Thoracic aorta (tissue), 2 donors: ENCODE data around the gene TM7SF3. TPM values are rescaled to one million over a fixed set of nuclear protein-coding genes. Genes with fewer than 3 reads are reported as not detected.
"Not testable (repeated sequence)": the region's sequence is repeated elsewhere in the genome, so short reads cannot be mapped to it uniquely, and the experiment has no call there.

Experiments used
- ATAC-seq: fragments of 150-250 bp; one replicate; pipeline ENCODE4 v1.8.0; 2017; ENCODE audit warnings: low read depth; ENCODE audit not compliant: insufficient number of reproducible peaks, low FRiP score
- DNase-seq: peaks from one replicate; pipeline ENCODE4 v3.0.0-alpha.2; 2020; ENCODE audit warnings: low spot score
- H3K27ac ChIP-seq, 2 donors: fragments of 200-600 bp; sonication (generic); 1 replicate in 1 of 2; 2 replicates in 1 of 2; pipeline ENCODE4 v1.5.1; 2016; ENCODE audit warnings: mild to moderate bottlenecking in 2 of 2, moderate library complexity in 2 of 2
- H3K27me3 ChIP-seq: fragments of 200-600 bp; sonication (generic); replicated peaks from 2 replicates; pipeline ENCODE4 v1.6.0; 2016; ENCODE audit warnings: mild to moderate bottlenecking; ENCODE audit not compliant: insufficient read depth
- H3K36me3 ChIP-seq: fragments of 200-600 bp; sonication (generic); one replicate; pipeline ENCODE4 v1.5.1; 2016
- H3K4me1 ChIP-seq, 2 donors: fragments of 200-600 bp; sonication (generic); 1 replicate in 1 of 2; 2 replicates in 1 of 2; pipeline versions ENCODE4 v1.5.1 to v1.6.0; 2016; ENCODE audit warnings: low read depth in 2 of 2, mild to moderate bottlenecking in 1 of 2; ENCODE audit not compliant: control insufficient read depth in 1 of 2
- H3K4me3 ChIP-seq: fragments of 200-600 bp; sonication (generic); 2 replicates; pipeline ENCODE4 v1.5.1; 2016; ENCODE audit warnings: mild to moderate bottlenecking
- H3K9me3 ChIP-seq: fragments of 200-600 bp; sonication (generic); 2 replicates; pipeline ENCODE4 v1.5.1; 2016
- total RNA-seq, 2 donors: library from RNA; depleted of rRNA; stranded (reverse); fragments of >200 nt; gene quantifications; one replicate each; pipeline versions ENCODE4 v1.1.0 to v1.2.3, GENCODE V29; 2016
- TF ChIP-seq, protein P1 (sequence below): fragments of 200-600 bp; sonication (generic); IDR thresholded peaks from one replicate; pipeline ENCODE4 v1.5.1; 2019; ENCODE audit warnings: antibody characterized with exemption

The TM7SF3 gene
- total RNA-seq, 2 donors from 2014 or later = 112 to 128 TPM

DNA sequence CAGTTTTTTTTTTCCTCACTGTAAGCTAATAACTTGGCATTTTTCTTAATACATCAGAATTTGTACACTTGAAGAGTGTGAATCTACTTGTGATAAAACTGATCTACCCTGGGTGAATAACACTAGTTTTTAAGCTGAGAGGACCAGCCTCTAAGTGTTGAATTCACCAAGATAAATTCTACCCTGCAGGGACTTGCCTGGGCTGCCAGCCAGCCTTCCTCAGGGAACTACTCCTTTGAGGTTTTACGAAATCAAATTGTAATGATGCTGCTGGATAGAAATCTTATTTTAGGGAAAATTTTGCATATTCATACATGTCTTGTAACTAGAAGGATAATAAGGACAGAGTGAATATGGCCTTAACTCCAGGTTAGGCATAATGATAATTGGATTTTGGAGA is 10.1 kb upstream of the TM7SF3 start:
- no peaks in the 10 kb centered on the region for H3K27me3 ChIP-seq
- no peak for DNase-seq
- peak overlapping the region; percentile 89 for H3K4me3 ChIP-seq
- peaks cover 10 to 28% of the 10 kb centered on the region in 2 donors for H3K4me1 ChIP-seq
- no peaks in the 10 kb centered on the region for H3K9me3 ChIP-seq
- H3K27ac ChIP-seq = no peak overlapping the region
- TF ChIP-seq, protein P1, sequence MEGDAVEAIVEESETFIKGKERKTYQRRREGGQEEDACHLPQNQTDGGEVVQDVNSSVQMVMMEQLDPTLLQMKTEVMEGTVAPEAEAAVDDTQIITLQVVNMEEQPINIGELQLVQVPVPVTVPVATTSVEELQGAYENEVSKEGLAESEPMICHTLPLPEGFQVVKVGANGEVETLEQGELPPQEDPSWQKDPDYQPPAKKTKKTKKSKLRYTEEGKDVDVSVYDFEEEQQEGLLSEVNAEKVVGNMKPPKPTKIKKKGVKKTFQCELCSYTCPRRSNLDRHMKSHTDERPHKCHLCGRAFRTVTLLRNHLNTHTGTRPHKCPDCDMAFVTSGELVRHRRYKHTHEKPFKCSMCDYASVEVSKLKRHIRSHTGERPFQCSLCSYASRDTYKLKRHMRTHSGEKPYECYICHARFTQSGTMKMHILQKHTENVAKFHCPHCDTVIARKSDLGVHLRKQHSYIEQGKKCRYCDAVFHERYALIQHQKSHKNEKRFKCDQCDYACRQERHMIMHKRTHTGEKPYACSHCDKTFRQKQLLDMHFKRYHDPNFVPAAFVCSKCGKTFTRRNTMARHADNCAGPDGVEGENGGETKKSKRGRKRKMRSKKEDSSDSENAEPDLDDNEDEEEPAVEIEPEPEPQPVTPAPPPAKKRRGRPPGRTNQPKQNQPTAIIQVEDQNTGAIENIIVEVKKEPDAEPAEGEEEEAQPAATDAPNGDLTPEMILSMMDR = no peak
- no peak for ATAC-seq
- H3K36me3 ChIP-seq = peaks cover 16% of the 10 kb centered on the region

DNA sequence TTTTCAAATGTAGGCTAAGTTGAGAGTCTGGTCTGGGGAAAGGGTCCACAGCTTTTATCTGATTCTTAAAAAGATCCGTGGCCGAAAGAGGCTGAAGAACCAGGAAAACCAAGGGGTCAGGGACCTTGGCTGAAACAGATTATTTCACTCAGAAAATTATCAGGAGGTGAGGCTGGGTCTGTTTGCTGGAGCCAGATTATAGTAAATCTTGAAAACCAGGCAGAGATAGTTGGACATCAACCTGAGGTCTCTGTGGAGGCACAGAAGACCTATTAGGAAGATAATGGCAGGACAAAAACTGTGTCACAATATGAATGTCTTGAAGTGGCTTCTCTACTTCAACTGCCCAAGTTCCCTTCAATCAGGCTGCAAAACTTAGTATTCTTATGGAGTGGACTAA is 6.6 kb upstream of the TM7SF3 start:
- TF ChIP-seq, protein P1 = no peak
- Histone ChIP-seq H3K27ac (no peak overlapping the region), H3K36me3 (no peaks in the 10 kb centered on the region), H3K9me3 (no peaks in the 10 kb centered on the region), H3K27me3 (no peaks in the 10 kb centered on the region), H3K4me3 (no peak overlapping the region), H3K4me1 (peaks cover 10 to 28% of the 10 kb centered on the region in 2 donors)
- no peak for ATAC-seq
- DNase-seq = no peak

DNA sequence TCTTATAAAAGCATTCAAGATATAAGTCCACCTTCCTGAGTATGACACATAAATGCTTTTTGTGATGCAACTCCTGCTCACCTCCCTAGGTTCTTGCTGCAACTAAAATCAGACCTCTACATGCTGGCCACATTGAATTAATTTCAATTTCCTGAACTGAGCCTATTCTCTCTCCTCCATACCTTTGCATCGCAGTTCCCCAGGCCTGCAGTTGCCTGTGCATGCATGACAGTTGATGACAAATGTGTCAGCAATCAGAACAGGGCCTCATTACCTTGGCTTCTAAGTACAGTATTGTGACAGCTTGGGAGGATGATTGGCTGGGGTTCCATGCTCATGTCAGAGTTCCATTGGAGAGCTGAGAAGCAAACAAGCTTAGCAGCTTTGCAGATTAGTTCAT is 3.9 kb upstream of the TM7SF3 start:
- Histone ChIP-seq H3K27me3 (no peaks in the 10 kb centered on the region), H3K27ac (no peak overlapping the region), H3K36me3 (no peaks in the 10 kb centered on the region), H3K4me3 (no peak overlapping the region), H3K9me3 (no peaks in the 10 kb centered on the region), H3K4me1 (peaks cover 8 to 24% of the 10 kb centered on the region in 2 donors)
- TF ChIP-seq, protein P1 = no peak
- DNase-seq = no peak
- no peak for ATAC-seq

DNA sequence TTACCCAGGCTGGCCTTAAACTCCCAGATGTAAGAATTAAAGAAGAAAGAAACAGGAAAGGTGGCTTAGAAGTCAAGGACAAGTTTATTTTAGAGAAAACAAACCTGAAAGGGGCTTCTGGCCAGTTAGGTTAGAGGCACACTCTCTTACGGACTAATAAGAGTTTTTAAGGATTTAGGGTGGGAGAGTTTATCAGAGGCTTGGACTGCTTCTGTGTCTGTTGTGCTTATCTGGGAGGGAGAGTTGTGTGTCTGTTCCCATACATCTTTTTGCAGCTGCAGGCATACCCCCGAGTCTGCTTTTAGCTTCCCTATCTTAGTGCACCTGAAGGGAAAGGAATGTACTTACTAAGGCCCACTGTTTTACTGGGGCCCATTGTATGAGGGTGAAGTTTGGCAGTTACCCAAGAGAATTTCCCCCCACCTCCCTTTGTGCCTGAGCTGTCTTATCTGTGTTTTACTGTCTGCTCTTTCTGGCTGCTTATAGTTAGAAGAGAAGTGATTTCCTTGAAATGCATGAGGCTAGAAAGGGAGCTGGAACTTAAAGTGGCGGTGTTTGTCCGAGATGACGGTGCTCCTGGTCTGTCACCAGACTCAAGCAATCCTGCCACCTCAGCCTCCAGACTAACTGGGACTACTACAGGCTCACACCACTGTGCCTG is 3.1 kb upstream of the TM7SF3 start:
- DNase-seq, ATAC-seq, H3K36me3 ChIP-seq, H3K9me3 ChIP-seq, H3K27ac ChIP-seq, H3K4me3 ChIP-seq, H3K27me3 ChIP-seq: not testable (repeated sequence)
- H3K4me1 ChIP-seq = peaks cover 16 to 31% of the 10 kb centered on the region in 2 donors

DNA sequence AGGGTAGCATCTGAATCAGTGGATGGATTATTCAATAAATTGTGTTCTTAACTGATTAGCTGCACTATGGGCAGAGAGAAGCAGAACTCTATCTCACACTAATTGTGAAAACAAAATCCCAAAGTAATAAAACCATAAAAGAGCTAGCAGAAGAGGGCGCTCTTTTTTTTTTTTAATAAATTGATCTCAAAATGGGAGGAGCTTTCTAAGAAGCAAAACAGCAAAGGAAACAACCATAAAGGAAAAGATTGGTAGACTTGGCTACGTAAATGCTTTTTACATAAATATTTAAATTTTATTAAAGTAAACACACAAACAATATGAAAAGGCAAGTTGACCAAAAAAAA is 1.5 kb upstream of the TM7SF3 start:
- TF ChIP-seq, protein P1 = no peak
- no peak overlapping the region for H3K4me3 ChIP-seq
- no peaks in the 10 kb centered on the region for H3K9me3 ChIP-seq
- H3K27me3 ChIP-seq = no peaks in the 10 kb centered on the region
- peaks cover 20 to 47% of the 10 kb centered on the region in 2 donors for H3K4me1 ChIP-seq
- no peak for ATAC-seq
- no peaks in the 10 kb centered on the region for H3K36me3 ChIP-seq
- no peak for DNase-seq
- peak overlapping the region; percentile 88 to 93 for H3K27ac ChIP-seq
